GM21723 (cell line): Measurements from ENCODE around the gene COL6A5.
"Not testable (repeated sequence)": the region's sequence is repeated elsewhere in the genome, so short reads cannot be mapped to it uniquely, and the experiment has no call there.

Source experiments
- ATAC-seq: cut with Tn5 transposase; IDR thresholded peaks from one replicate; pipeline ENCODE4 v1.9.1; 2021; ENCODE audit warnings: mild to moderate bottlenecking, moderate library complexity; ENCODE audit not compliant: unreplicated experiment

The COL6A5 gene

GRCh38 chr3:130442284-130442683 lies 96.8 kb downstream of the COL6A5 start:
- ATAC-seq = no peak

GRCh38 chr3:130446840-130447239 lies 101.4 kb downstream of the COL6A5 start:
- ATAC-seq = not testable (repeated sequence)

- not testable (repeated sequence) for ATAC-seq
These were observed 102.7 kb downstream of the COL6A5 start for GRCh38 chr3:130448155-130448554.

GRCh38 chr3:130456540-130456939 lies 111.1 kb downstream of the COL6A5 start:
- ATAC-seq = no peak

GRCh38 chr3:130457671-130458070 lies 112.2 kb downstream of the COL6A5 start:
- no peak for ATAC-seq

- ATAC-seq = no peak
These were observed 114.5 kb downstream of the COL6A5 start for GRCh38 chr3:130459944-130460343.

GRCh38 chr3:130462089-130462488 lies 116.6 kb downstream of the COL6A5 start:
- no peak for ATAC-seq

GRCh38 chr3:130463221-130463620 lies 117.7 kb downstream of the COL6A5 start:
- no peak for ATAC-seq

- ATAC-seq = no peak
These were observed 120.0 kb downstream of the COL6A5 start for GRCh38 chr3:130465521-130465920.

- ATAC-seq = no peak
These were observed 122.8 kb downstream of the COL6A5 start for GRCh38 chr3:130468311-130468710.

- ATAC-seq = no peak
These were observed 124.7 kb downstream of the COL6A5 start for GRCh38 chr3:130470126-130470525.

- ATAC-seq = no peak
These were observed 127.9 kb downstream of the COL6A5 start for GRCh38 chr3:130473416-130473815.

GRCh38 chr3:130480736-130481135 lies 135.3 kb downstream of the COL6A5 start:
- ATAC-seq = no peak

GRCh38 chr3:130488288-130488687 lies 142.8 kb downstream of the COL6A5 start:
- no peak for ATAC-seq

GRCh38 chr3:130488769-130489450 lies 143.4 kb downstream of the COL6A5 start:
- no peak for ATAC-seq

GRCh38 chr3:130490241-130490640 lies 144.8 kb downstream of the COL6A5 start:
- ATAC-seq = no peak

GRCh38 chr3:130491431-130491830 lies 146.0 kb downstream of the COL6A5 start:
- no peak for ATAC-seq

- ATAC-seq = no peak
These were observed 159.2 kb downstream of the COL6A5 start for GRCh38 chr3:130504701-130505100.

GRCh38 chr3:130506031-130506430 lies 160.6 kb downstream of the COL6A5 start:
- ATAC-seq = no peak

- ATAC-seq = no peak
These were observed 162.3 kb downstream of the COL6A5 start for GRCh38 chr3:130507746-130508145.

- no peak for ATAC-seq
These were observed 163.5 kb downstream of the COL6A5 start for GRCh38 chr3:130509008-130509407.

GRCh38 chr3:130514681-130515080 lies 169.2 kb downstream of the COL6A5 start:
- no peak for ATAC-seq

- ATAC-seq = no peak
These were observed 170.3 kb downstream of the COL6A5 start for GRCh38 chr3:130515755-130516154.
